Stimulated activated naive CD8-positive, alpha-beta T cell treated with anti-CD3 and anti-CD28 coated beads, Interleukin-15, Interleukin-2, amounts not matched to agents 100 U/mL and 50 U/mL, for 24 hours (primary cell): ENCODE results near the gene SERPINF2.
"Not testable (repeated sequence)": the region's sequence is repeated elsewhere in the genome, so short reads cannot be mapped to it uniquely, and the experiment has no call there.

Experiments used
- ATAC-seq: fragments of 150-1000 bp; cut with Tn5 transposase; one replicate; pipeline ENCODE4 v1.10.0; 2021
- DNase-seq: peaks from one replicate; pipeline ENCODE4 v3.0.0; 2021

The SERPINF2 gene

DNA sequence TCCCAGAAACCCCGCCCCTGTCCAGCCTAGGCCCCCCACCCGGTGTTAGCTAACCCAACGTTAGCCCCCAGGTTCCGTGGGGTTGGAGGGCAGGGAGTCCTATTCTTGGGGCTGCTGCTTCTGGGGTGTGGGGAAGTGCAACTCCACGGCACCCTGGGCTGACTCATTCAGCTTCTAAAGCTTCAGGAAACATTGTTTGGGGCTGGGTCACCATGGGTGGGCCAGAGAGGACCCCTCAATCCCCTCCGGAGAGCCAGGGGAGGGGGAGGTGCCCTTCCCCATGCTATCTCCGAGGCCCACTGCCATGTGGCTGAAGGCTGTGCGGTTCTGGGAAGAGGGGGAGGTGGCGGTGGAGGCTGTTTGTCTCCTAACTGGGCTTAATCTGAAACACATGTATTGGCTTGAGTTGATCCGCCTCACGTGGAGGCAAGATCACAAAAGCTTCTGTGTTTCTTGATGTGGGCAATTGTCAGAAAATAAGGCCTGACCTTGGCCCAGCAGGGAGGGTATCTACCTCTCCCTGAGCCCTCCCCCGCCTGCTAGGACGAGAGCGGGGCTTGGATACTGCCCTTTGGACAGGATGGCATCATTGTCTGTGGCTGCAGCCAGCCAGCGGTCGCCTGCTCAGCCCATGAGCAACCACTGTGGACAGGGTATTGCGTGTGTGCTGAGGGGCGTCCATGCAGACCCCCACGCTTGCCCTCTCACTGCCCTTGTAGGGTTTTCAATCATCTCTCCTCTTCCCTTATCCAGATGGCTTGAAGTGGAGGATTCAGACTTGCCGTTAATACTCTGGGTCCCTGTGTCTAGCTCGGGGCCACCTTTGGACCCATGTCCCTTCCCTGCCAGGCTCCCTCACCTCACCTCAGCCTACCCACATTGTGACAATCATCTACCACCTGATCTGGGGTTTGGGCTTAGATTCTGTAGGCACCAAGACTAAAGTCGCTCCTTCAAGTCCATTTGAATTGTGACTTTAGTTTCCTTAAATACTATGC is 20.5 kb downstream of the SERPINF2 start:
- ATAC-seq (no peak), DNase-seq (peak; percentile 16)

DNA sequence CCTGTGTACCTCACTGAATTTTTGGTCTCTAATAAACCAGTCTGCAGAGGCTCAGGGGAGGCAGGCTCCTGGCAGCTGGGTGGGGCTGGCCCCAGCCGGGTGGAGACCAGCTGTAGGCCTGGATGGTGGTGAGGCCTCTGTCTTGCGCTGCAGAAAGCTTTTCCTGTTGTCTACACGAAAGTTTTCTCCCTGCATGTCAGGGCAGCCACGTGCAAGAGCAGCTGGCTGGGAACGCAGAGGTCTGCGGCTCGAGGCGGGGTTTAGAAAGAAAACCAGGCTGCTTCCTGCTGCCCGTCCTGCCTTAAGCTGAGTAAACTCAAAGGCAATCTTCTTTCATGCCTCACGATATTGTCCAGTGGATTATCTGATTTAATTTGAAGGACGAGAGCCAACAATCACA is 21.6 kb downstream of the SERPINF2 start:
- ATAC-seq (peak; percentile 58), DNase-seq (peak; percentile 55)

DNA sequence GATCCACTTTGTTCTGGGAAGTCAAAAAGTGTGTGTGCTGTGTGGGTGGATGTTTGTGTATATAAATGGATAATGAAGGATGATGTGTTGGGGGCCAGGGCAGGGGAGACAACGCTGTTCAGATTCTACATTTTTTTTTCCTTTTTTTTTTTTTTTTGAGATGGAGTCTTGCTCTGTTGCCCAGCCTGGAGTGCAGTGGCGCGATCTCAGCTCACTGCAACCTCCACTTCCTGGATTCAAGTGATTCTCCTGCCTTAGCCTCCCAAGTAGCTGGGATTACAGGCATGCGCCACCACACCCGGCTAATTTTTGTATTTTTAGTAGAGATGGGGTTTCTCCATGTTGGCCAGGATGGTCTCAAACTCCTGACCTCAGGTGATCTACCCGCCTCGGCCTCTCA is 22.0 kb downstream of the SERPINF2 start:
- ATAC-seq = not testable (repeated sequence)

DNA sequence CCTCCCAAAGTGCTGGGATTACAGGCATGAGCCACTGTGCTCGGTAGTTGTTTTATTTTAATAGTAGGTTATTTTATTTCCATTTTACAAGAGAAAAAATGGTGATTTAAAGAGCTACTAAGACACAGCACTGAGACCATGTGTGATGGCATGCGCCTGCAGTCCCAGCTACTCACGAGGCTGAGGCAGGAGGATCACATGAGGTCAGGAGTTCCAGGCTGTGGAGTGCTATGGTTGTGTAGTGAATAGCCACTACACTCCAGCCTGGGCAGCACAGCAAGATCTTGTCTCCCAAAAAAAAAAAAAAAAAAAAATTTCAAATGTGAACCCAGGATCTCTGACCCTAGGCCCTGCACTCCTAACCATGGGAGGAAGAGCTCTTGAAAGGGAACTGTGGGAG is 22.9 kb downstream of the SERPINF2 start:
- ATAC-seq = no peak
- no peak for DNase-seq

More for the DNA sequence above, 22.0 kb downstream of the SERPINF2 start:
- not testable (repeated sequence) for DNase-seq

DNA sequence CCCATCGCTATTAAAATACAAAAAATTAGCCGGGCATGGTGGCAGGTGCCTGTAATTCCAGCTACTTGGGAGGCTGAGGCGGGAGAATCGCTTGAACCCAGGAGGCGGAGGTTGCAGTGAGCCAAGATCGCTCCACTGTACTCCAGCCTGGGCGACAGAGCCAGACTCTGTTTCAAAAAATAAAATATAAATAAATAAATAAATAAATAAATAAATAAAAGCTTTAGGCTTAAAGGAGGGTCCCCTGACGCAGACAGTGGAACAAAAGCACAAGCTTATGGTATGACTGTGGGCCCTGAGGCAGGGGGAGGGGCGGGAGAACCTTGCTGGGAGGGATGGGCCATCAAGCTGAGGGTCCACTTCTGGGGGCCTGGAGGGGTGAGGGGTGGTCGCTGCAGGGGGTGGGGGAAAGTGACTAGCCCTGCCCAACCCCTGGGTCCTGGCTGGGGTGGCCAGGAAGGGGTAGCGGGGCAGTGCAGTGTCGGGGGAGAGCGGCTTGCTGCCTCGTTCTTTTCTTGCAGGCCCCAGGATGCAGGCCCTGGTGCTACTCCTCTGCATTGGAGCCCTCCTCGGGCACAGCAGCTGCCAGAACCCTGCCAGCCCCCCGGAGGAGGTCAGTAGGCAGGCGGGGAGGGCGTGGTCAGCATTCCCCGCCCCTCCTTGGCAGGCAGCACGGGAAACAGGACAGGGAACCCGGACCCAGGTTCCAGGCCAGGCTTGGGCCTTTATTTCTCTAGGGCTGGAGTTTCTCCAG is 23.9 kb downstream of the SERPINF2 start:
- ATAC-seq (no peak), DNase-seq (no peak)

DNA sequence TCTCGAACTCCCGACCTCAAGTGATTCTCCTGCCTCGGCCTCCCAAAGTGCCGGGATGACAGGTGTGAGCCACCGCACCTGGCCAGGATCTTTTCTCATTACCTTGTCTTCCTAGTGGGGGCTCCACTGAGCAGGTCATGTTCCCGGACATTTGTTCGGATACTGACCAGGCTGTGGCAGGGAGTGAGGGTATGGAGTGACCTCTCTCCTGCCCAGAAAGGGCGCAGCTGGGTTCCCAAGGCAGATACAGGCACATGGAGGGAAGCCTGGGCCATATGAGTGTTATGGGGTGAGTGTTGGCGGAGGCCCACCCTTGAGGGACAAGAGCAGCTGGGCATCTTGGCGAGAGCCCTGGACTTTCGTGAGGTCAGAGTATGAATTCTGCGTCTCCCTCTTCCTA is 24.7 kb downstream of the SERPINF2 start:
- DNase-seq = no peak
- ATAC-seq = no peak

DNA sequence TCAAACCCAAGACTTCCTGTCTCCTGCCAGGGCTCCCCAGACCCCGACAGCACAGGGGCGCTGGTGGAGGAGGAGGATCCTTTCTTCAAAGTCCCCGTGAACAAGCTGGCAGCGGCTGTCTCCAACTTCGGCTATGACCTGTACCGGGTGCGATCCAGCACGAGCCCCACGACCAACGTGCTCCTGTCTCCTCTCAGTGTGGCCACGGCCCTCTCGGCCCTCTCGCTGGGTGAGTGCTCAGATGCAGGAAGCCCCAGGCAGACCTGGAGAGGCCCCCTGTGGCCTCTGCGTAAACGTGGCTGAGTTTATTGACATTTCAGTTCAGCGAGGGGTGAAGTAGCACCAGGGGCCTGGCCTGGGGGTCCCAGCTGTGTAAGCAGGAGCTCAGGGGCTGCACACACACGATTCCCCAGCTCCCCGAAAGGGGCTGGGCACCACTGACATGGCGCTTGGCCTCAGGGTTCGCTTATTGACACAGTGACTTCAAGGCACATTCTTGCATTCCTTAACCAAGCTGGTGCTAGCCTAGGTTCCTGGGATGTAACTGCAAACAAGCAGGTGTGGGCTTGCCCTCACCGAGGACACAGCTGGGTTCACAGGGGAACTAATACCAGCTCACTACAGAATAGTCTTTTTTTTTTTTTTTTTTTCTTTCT is 27.3 kb downstream of the SERPINF2 start:
- DNase-seq = peak; percentile 16
- peak; percentile 45 for ATAC-seq

DNA sequence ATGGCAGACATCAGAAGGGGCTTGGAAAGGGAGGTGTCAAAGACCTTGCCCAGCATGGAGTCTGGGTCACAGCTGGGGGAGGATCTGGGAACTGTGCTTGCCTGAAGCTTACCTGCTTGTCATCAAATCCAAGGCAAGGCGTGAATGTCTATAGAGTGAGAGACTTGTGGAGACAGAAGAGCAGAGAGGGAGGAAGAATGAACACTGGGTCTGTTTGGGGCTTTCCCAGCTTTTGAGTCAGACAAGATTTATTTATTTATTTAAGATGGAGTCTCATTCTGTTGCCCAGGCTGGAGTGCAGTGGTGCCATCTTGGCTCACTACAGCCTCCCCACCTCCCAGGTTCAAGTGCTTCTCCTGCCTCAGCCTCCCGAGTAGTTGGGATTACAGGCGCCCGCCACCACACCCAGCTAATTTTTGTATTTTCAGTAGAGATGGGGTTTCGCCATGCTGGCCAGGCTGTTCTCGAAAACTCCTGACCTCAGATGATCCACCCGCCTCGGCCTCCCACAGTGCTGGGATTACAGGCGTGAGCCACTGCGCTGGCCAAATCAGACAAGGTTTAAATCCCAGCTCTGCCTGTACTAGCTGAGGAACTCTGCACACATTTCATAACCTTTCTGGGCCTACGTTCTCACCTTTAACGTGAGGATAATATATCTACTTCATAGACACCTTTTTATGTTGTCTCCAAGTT is 30.5 kb downstream of the SERPINF2 start:
- DNase-seq = not testable (repeated sequence)
- ATAC-seq = peak; percentile 7

DNA sequence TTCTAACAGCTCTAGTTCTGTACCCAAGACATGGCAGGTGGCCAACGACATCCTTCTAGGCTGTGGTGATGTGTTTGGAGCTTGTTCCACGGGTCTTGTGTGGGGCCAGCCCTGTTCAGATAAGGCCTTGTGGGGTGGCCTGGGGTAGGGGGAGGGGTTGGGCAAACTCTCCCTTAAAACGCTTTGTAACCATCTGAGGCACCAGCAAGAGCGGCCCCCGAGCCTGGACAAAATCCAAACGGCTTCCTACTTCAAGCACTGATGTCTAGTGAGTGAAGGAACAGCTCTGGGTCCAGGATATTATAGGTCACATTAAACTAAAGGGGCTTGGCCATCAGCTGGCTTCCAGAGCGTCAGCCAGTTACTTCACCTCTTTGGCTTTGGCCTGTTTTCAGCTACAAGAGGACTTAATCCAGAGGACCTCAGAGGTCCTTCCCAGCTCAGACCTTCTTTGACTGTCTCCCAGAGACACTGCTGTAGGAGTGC is 31.1 kb downstream of the SERPINF2 start:
- DNase-seq = no peak
- ATAC-seq = no peak

DNA sequence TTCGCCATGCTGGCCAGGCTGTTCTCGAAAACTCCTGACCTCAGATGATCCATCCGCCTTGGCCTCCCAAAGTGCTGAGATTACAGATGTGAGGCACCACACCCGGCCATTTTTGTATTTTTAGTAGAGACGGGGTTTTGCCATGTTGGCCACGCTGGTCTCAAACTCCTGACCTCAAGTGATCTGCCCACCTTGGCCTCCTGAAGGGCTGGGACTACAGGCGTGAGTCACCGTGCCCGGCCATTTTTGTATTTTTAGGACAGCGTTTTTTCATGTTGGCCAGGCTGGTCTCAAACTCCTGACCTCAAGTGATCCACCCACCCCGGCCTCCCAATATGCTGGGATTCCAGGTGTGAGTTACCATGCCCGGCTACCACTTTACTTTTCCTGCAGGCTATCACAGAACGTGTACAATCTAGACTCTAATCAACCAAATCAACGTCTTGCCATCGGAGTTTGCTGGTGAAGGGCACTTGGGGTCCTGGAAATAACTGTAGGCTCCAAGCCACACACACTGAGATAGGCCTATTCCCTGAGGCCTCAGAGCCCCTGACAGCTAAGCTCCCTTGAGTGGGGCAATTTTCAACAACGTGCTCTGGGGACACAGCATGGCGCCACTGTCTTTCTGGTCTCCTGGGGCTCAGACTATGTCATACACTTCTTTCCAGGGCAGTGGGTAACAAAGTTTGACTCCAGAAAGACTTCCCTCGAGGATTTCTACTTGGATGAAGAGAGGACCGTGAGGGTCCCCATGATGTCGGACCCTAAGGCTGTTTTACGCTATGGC is 31.9 kb downstream of the SERPINF2 start:
- no peak for ATAC-seq
- DNase-seq = no peak

DNA sequence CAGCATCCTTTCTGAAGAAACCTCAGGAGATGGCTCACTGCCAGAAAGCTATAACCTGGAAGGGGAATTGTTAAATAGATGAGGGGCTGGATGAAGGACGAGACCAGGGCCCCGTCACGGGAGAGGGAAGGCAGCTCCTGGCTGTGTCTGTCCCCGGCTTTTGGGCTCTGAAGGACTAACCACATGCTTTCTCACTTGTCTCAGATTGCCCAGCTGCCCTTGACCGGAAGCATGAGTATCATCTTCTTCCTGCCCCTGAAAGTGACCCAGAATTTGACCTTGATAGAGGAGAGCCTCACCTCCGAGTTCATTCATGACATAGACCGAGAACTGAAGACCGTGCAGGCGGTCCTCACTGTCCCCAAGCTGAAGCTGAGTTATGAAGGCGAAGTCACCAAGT is 33.7 kb downstream of the SERPINF2 start:
- no peak for DNase-seq
- no peak for ATAC-seq

DNA sequence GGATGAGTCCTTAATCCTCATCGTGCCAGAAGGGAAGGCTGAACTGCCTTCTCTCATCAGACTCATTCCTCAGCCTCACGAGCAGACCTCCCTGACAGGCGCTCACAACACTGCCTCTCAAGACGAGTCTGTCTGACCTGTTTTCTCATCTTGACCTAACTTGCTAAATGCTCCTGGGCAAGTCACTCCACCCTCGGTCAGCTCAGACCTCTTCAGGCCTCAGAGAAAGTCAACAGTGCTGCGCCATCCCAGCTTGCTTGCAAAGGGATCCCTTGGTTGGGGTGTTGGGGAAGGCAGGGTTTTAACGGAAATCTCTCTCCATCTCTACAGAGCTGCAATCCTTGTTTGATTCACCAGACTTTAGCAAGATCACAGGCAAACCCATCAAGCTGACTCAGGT is 34.2 kb downstream of the SERPINF2 start:
- DNase-seq (no peak), ATAC-seq (no peak)

DNA sequence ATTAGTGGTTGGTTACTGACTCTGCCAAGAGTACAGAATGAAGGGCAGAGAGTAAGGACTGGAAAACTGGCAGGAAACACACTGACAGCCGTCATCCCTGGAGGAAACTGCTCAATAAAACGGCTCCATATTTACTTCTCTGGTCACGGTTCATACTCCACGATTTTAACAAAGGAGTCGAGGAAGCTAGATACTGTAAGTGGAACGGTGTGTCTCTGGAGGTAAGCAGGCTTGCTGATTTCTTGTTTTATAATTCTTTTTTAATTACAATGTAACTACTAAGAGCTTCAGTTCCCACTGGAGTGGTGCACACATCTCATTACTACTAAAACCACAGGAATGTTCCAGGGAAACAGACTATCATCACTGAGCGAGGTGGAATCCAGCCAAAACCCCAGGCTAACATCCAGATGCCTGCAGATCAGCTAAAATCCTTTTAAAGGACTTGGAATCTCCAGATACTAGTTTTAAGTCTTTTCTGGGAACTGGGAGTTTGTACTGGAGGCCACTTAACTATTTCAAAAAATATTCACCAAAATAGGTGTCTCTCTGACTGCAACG is 37.0 kb downstream of the SERPINF2 start:
- ATAC-seq = no peak
- no peak for DNase-seq

DNA sequence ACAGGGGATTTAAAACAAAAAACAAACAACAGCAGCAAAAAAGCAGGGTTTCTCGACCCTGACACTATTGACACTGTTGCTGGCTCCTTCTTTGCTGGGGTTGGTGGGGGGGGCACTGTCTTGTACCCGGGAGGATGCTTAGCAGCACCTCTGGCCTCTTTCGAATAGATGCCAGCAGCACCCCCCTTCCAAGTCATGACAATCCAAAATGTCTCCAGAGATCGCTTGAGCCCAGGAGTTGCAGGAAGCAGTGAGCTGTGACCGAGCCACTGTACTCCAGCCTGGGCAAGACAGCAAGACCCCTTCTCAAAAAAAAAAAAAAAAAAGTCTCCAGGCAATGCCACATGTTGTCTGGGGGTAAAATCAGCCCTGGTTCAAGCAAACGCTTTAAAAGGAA is 39.5 kb downstream of the SERPINF2 start:
- ATAC-seq = no peak

DNA sequence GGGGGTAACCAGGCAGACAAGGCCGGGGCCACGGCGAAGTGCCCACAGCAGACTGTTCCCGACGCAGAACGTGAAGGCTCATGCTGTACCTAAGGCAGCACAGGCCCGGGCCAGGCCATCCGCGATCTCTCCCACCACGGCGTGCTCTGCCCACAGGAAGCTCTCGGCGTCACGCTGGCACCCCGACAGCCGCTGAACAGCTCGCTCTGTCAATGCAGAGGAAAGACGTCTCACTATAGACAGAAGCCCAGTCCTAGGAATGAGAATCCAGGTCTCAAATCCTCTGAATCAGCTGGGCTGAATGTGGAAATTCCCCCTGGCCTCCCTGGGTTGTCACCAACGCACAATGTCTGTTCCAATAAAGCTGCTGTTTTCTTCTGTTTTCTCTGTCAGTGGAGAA is 40.6 kb downstream of the SERPINF2 start:
- no peak for DNase-seq
- ATAC-seq = no peak

More for the DNA sequence above, 39.5 kb downstream of the SERPINF2 start:
- no peak for DNase-seq

DNA sequence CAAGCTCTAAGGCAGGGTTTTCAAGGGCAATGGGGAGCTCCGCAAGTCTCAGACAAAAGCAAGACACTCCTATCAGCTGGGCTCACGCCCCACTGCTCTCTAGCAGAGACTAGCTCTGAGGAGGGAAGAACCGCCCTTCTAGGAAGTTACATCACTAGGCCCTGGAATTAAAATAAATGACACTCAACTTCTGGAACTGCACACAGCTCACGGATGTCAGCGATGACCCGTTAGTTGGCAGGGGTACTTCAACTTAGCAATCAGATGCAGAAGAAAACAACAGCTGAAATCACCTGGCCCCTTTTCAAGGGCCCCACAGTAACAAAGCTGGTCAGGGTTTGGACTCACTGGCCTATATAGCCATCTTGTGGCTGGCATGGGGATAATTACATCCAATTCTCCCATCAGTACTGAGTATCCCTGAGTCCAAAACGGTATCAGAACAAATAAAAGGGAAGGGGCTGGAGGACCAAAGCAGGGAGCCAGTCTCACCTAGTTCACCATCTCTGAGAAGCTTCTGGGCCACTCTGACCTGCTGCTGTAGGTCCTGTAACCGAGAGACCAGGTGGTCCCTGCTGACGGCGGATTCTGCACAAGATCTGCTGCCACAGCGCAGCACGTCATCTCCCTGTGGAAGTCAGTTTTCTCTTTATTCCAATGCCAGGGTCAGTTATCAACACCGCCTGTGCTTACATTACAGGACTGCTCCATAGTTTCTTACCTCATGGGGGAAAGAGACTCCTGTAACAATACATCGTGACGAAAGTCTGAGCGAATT is 41.4 kb downstream of the SERPINF2 start:
- ATAC-seq = no peak

DNA sequence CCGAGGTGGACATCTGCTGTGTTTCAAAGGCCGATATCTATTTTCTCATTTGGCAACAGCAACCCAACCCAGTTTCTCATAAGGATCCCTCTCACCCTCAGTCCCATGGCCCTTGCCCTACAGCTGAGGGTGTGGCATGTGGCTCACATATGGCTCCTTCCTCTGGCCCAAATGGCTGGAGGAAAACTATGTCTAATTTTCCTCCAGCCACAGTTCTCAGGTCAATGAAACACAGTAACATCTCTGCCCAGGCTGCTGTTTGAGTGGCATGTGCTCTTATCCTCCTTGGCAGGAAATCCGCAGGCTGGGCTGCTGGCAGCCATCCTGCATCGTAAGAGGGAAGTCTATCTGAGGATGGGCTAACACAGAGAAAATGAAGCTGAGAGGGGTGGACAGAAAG is 43.3 kb downstream of the SERPINF2 start:
- no peak for DNase-seq
- no peak for ATAC-seq

More for the DNA sequence above, 41.4 kb downstream of the SERPINF2 start:
- no peak for DNase-seq

DNA sequence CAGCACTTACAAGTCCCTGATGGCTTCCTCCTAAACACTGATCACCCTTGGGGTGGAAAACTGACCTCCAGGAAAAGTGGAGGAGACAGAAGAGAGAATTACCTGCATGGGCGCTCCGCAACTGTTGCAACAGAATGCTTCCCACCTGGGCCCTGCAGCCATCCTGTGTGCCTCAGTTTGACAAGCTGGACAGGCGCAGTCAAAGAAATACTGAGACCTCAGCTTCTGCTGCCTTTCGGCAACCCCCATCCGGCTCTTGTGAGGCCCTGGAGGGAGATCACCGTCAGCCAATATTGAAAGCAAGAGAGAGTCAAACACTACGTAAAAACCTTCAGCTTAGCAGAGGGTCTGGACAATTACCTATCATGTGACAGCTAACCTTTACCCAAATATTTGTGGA is 44.0 kb downstream of the SERPINF2 start:
- DNase-seq (no peak), ATAC-seq (no peak)

DNA sequence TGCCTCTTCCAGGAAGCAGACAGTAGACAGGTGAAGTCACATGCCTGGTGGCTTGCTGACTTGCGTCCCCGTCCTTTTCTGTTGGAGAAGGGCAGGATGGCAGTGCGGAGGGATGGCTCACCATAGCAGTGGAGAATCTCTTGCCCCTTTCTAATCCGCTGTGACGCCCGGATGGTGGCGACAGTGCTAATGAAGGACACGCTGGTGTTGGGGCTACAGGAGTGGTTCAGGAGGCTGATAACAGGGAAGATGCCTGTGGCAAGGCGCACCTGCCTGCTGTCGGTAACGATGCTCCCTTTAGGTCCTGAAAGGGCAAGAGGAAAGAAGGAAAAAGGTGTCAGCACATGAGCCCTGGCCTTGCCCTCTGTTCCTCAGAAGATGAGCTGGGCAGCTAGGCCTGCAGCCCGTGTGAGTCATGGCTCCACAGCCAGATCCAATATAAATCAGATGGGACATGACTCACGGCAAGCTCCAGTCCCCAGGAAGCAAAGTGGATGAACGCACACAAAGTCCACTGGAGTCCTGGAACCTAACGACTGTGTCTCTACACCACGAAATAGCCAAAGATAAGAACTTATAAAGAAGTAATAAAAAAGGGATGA is 44.7 kb downstream of the SERPINF2 start:
- ATAC-seq (no peak), DNase-seq (no peak)
